Measurements from ENCODE around the gene ITGBL1. TPM values are rescaled to one million over a fixed set of nuclear protein-coding genes. Genes with fewer than 3 reads are reported as not detected.

The ITGBL1 gene
- total and polyA plus RNA-seq, 2 experiments from 2014 or later = 0.29 TPM; not detected in 1

DNA sequence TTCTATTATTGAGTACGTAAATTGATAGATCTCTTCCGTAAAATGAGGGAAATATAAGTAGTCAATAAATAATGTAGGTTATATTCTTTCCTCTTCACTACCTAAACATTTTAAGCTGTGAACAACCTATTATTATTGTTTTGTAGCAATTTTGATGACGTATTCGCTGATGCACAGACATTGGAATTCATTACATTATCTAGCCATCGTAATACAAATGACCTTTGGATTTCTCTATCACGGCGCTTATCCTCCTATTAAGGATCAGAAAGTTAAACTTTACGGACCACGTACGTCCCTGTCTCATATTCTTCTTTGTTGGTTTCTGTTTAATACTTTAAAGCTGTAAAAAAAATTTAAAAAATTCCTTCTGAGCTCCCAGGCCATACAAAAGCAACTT, 264.9 kb downstream of the ITGBL1 start:
- H3K4me1 ChIP-seq (ENCODE audit: insufficient read depth) = no peaks in the 10 kb centered on the region
- no peaks in the 10 kb centered on the region for H3F3A ChIP-seq (replicated peaks; ENCODE audit: low read depth)
- DNase-seq (ENCODE audit: low spot score) = no peak
- no peak overlapping the region for H3K27ac ChIP-seq (ENCODE audit: low read depth)
- H3K9me2 ChIP-seq (ENCODE audit: insufficient read depth) = no peaks in the 10 kb centered on the region
- H3K79me2 ChIP-seq (replicated peaks; ENCODE audit: insufficient read depth) = no peaks in the 10 kb centered on the region
- Mint-ChIP-seq H3K36me3 (ENCODE audit: low read depth) (no peaks in the 10 kb centered on the region), H3K9me3 (no peaks in the 10 kb centered on the region), H3K27ac (no peak overlapping the region), H3K4me3 (no peak overlapping the region), H3K27me3 (ENCODE audit: insufficient read depth, low read depth, poor library complexity) (no peaks in the 10 kb centered on the region), H3K4me1 (no peaks in the 10 kb centered on the region)
- H3K4me3 ChIP-seq = no peak overlapping the region
- no peaks in the 10 kb centered on the region for H4K20me1 ChIP-seq (replicated peaks; ENCODE audit: insufficient read depth)
- H2AFZ ChIP-seq = no peak overlapping the region
- no peak overlapping the region for H3K4me2 ChIP-seq
- H3K27me3 ChIP-seq (ENCODE audit: insufficient read depth) = no peaks in the 10 kb centered on the region
- H3K36me3 ChIP-seq (ENCODE audit: insufficient read depth) = no peaks in the 10 kb centered on the region
- TF ChIP-seq STAT1 (IDR thresholded peaks at IDR 0.05; ENCODE audit: unreplicated experiment) (no peak), POLR2AphosphoS5 (IDR thresholded peaks at IDR 0.05; ENCODE audit: low read depth) (no peak), ZNF114 (CRISPR knock-in tag; IDR thresholded peaks at IDR 0.05) (no peak), ZNF331 (CRISPR knock-in tag; IDR thresholded peaks at IDR 0.05; ENCODE audit: low read depth) (no peak), CREB1 (CRISPR knock-in tag; IDR thresholded peaks at IDR 0.05; ENCODE audit: low read depth) (no peak), JUNB (IDR thresholded peaks at IDR 0.05; ENCODE audit: unreplicated experiment) (no peak), NANOG (IDR thresholded peaks at IDR 0.05; ENCODE audit: borderline replicate concordance) (no peak), EZH2phosphoT487 (IDR thresholded peaks at IDR 0.05; ENCODE audit: unreplicated experiment) (no peak), EZH2 (IDR thresholded peaks at IDR 0.05; ENCODE audit: low read depth, unreplicated experiment) (no peak)
- TF ChIP-seq, protein P1, sequence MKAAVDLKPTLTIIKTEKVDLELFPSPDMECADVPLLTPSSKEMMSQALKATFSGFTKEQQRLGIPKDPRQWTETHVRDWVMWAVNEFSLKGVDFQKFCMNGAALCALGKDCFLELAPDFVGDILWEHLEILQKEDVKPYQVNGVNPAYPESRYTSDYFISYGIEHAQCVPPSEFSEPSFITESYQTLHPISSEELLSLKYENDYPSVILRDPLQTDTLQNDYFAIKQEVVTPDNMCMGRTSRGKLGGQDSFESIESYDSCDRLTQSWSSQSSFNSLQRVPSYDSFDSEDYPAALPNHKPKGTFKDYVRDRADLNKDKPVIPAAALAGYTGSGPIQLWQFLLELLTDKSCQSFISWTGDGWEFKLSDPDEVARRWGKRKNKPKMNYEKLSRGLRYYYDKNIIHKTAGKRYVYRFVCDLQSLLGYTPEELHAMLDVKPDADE (IDR thresholded peaks at IDR 0.05) = no peak
- TF ChIP-seq, protein P2, sequence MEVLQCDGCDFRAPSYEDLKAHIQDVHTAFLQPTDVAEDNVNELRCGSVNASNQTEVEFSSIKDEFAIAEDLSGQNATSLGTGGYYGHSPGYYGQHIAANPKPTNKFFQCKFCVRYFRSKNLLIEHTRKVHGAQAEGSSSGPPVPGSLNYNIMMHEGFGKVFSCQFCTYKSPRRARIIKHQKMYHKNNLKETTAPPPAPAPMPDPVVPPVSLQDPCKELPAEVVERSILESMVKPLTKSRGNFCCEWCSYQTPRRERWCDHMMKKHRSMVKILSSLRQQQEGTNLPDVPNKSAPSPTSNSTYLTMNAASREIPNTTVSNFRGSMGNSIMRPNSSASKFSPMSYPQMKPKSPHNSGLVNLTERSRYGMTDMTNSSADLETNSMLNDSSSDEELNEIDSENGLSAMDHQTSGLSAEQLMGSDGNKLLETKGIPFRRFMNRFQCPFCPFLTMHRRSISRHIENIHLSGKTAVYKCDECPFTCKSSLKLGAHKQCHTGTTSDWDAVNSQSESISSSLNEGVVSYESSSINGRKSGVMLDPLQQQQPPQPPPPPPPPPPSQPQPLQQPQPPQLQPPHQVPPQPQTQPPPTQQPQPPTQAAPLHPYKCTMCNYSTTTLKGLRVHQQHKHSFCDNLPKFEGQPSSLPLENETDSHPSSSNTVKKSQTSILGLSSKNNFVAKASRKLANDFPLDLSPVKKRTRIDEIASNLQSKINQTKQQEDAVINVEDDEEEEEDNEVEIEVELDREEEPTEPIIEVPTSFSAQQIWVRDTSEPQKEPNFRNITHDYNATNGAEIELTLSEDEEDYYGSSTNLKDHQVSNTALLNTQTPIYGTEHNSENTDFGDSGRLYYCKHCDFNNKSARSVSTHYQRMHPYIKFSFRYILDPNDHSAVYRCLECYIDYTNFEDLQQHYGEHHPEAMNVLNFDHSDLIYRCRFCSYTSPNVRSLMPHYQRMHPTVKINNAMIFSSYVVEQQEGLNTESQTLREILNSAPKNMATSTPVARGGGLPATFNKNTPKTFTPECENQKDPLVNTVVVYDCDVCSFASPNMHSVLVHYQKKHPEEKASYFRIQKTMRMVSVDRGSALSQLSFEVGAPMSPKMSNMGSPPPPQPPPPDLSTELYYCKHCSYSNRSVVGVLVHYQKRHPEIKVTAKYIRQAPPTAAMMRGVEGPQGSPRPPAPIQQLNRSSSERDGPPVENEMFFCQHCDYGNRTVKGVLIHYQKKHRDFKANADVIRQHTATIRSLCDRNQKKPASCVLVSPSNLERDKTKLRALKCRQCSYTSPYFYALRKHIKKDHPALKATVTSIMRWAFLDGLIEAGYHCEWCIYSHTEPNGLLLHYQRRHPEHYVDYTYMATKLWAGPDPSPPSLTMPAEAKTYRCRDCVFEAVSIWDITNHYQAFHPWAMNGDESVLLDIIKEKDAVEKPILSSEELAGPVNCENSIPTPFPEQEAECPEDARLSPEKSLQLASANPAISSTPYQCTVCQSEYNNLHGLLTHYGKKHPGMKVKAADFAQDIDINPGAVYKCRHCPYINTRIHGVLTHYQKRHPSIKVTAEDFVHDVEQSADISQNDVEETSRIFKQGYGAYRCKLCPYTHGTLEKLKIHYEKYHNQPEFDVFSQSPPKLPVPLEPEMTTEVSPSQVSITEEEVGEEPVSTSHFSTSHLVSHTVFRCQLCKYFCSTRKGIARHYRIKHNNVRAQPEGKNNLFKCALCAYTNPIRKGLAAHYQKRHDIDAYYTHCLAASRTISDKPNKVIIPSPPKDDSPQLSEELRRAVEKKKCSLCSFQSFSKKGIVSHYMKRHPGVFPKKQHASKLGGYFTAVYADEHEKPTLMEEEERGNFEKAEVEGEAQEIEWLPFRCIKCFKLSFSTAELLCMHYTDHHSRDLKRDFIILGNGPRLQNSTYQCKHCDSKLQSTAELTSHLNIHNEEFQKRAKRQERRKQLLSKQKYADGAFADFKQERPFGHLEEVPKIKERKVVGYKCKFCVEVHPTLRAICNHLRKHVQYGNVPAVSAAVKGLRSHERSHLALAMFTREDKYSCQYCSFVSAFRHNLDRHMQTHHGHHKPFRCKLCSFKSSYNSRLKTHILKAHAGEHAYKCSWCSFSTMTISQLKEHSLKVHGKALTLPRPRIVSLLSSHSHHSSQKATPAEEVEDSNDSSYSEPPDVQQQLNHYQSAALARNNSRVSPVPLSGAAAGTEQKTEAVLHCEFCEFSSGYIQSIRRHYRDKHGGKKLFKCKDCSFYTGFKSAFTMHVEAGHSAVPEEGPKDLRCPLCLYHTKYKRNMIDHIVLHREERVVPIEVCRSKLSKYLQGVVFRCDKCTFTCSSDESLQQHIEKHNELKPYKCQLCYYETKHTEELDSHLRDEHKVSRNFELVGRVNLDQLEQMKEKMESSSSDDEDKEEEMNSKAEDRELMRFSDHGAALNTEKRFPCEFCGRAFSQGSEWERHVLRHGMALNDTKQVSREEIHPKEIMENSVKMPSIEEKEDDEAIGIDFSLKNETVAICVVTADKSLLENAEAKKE (CRISPR knock-in tag; IDR thresholded peaks at IDR 0.05) = no peak
- TF ChIP-seq, protein P3, sequence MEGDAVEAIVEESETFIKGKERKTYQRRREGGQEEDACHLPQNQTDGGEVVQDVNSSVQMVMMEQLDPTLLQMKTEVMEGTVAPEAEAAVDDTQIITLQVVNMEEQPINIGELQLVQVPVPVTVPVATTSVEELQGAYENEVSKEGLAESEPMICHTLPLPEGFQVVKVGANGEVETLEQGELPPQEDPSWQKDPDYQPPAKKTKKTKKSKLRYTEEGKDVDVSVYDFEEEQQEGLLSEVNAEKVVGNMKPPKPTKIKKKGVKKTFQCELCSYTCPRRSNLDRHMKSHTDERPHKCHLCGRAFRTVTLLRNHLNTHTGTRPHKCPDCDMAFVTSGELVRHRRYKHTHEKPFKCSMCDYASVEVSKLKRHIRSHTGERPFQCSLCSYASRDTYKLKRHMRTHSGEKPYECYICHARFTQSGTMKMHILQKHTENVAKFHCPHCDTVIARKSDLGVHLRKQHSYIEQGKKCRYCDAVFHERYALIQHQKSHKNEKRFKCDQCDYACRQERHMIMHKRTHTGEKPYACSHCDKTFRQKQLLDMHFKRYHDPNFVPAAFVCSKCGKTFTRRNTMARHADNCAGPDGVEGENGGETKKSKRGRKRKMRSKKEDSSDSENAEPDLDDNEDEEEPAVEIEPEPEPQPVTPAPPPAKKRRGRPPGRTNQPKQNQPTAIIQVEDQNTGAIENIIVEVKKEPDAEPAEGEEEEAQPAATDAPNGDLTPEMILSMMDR (conservative IDR thresholded peaks at IDR 0.05; ENCODE audit: low read depth in 2 of 2) = no peak
- TF ChIP-seq, protein P4, sequence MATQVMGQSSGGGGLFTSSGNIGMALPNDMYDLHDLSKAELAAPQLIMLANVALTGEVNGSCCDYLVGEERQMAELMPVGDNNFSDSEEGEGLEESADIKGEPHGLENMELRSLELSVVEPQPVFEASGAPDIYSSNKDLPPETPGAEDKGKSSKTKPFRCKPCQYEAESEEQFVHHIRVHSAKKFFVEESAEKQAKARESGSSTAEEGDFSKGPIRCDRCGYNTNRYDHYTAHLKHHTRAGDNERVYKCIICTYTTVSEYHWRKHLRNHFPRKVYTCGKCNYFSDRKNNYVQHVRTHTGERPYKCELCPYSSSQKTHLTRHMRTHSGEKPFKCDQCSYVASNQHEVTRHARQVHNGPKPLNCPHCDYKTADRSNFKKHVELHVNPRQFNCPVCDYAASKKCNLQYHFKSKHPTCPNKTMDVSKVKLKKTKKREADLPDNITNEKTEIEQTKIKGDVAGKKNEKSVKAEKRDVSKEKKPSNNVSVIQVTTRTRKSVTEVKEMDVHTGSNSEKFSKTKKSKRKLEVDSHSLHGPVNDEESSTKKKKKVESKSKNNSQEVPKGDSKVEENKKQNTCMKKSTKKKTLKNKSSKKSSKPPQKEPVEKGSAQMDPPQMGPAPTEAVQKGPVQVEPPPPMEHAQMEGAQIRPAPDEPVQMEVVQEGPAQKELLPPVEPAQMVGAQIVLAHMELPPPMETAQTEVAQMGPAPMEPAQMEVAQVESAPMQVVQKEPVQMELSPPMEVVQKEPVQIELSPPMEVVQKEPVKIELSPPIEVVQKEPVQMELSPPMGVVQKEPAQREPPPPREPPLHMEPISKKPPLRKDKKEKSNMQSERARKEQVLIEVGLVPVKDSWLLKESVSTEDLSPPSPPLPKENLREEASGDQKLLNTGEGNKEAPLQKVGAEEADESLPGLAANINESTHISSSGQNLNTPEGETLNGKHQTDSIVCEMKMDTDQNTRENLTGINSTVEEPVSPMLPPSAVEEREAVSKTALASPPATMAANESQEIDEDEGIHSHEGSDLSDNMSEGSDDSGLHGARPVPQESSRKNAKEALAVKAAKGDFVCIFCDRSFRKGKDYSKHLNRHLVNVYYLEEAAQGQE (IDR thresholded peaks at IDR 0.05; ENCODE audit: unreplicated experiment) = no peak
- ATAC-seq = no peak

Data from GM23338 (cell line).